ENCODE results near the gene KIAA1614.
A peak's percentile ranks its signal among the peaks of the same experiment; 100 is the strongest.

The KIAA1614 gene

GRCh38 chr1:180912801-180913565, at the start of gene KIAA1614:
Gene KIAA1614 (plus strand): TSS chr1:180912897. CDS start chr1:180913244, 347 bp downstream.
- no peak for DNase-seq

GRCh38 chr1:180863158-180863775, 49.4 kb upstream of the KIAA1614 start:
- DNase-seq = no peak

GRCh38 chr1:180881806-180882509, 30.7 kb upstream of the KIAA1614 start:
- DNase-seq = peak; percentile 34

GRCh38 chr1:180884588-180885300, 28.0 kb upstream of the KIAA1614 start:
- no peak for DNase-seq

- no peak for DNase-seq
These were observed 26.4 kb upstream of the KIAA1614 start for GRCh38 chr1:180886338-180886737.

GRCh38 chr1:180887841-180888240, 24.9 kb upstream of the KIAA1614 start:
- DNase-seq = no peak

- no peak for DNase-seq
These were observed 23.8 kb upstream of the KIAA1614 start for GRCh38 chr1:180888870-180889269.

GRCh38 chr1:180889325-180889724, 23.4 kb upstream of the KIAA1614 start:
- DNase-seq = no peak

- DNase-seq = no peak
These were observed 20.4 kb upstream of the KIAA1614 start for GRCh38 chr1:180892272-180892671.

GRCh38 chr1:180892675-180893074, 20.0 kb upstream of the KIAA1614 start:
- no peak for DNase-seq

- no peak for DNase-seq
These were observed 19.1 kb upstream of the KIAA1614 start for GRCh38 chr1:180893614-180894013.

- no peak for DNase-seq
These were observed 16.5 kb upstream of the KIAA1614 start for GRCh38 chr1:180896161-180896560.

GRCh38 chr1:180898441-180899219, 14.1 kb upstream of the KIAA1614 start:
- no peak for DNase-seq

GRCh38 chr1:180899262-180899661, 13.4 kb upstream of the KIAA1614 start:
- DNase-seq = no peak

GRCh38 chr1:180901076-180901990, 11.4 kb upstream of the KIAA1614 start:
- DNase-seq = no peak

GRCh38 chr1:180902541-180902940, 10.2 kb upstream of the KIAA1614 start:
- DNase-seq = no peak

GRCh38 chr1:180905927-180906326, 6.8 kb upstream of the KIAA1614 start:
- no peak for DNase-seq

GRCh38 chr1:180906511-180906910, 6.2 kb upstream of the KIAA1614 start:
- no peak for DNase-seq

- DNase-seq = no peak
These were observed 5.2 kb upstream of the KIAA1614 start for GRCh38 chr1:180907313-180908055.

- no peak for DNase-seq
These were observed 4.5 kb upstream of the KIAA1614 start for GRCh38 chr1:180908074-180908765.
